SH-SY5Y (cell line): ENCODE data around the gene ZXDC.

ENCODE experiments used
- GATA2 ChIP-seq: IDR thresholded peaks from 2 replicates; pipeline ENCODE4 v1.6.1; 2011; ENCODE audit warnings: mild to moderate bottlenecking, low read depth, low read length
- GATA3 ChIP-seq: IDR thresholded peaks from 2 replicates; pipeline ENCODE4 v1.6.1; 2011; ENCODE audit warnings: low read depth, mild to moderate bottlenecking, low read length, moderate library complexity

- no peak for TF ChIP-seq GATA2
- TF ChIP-seq GATA3 = no peak
These were observed 34.7 kb upstream of the ZXDC start for GRCh38 chr3:126510308-126510910.
